HTR-8/SVneo (cell line): Measurements from ENCODE around the gene SESN2.

ENCODE experiments used
- DNase-seq: peaks from one replicate; pipeline ENCODE4 v3.0.0; 2011; ENCODE audit warnings: low spot score, mixed read lengths; ENCODE audit not compliant: insufficient read length
- FAIRE-seq: peaks from 2 replicates; lab custom pipeline; 2011; peaks lifted over from hg19 to GRCh38; lab: Jason Lieb, UNC

SESN2 gene

GRCh38 chr1:28259252-28259933 is at the start of gene SESN2:
Gene SESN2, plus strand, starts transcription at chr1:28259518. Its CDS starts 330 bp downstream, at chr1:28259848.
- DNase-seq = peak; percentile 97
- FAIRE-seq = no peak

GRCh38 chr1:28209700-28210099 is 49.6 kb upstream of the SESN2 start:
- DNase-seq = no peak
- FAIRE-seq = no peak

- FAIRE-seq = no peak
- no peak for DNase-seq
Observed at GRCh38 chr1:28213315-28213714, 46.0 kb upstream of the SESN2 start.

- FAIRE-seq = no peak
- DNase-seq = no peak
Observed at GRCh38 chr1:28229089-28229488, 30.2 kb upstream of the SESN2 start.

GRCh38 chr1:28229996-28230395 is 29.3 kb upstream of the SESN2 start:
- no peak for DNase-seq
- FAIRE-seq = no peak

GRCh38 chr1:28232558-28233263 is 26.6 kb upstream of the SESN2 start, which contains the start of gene DNAJC8:
Gene DNAJC8, minus strand, starts transcription at chr1:28233029. Its CDS starts 31 bp downstream, at chr1:28232998.
- DNase-seq (peak; percentile 93), FAIRE-seq (no peak)

- DNase-seq (no peak), FAIRE-seq (no peak)
Observed at GRCh38 chr1:28233264-28233606, 26.1 kb upstream of the SESN2 start.

GRCh38 chr1:28235755-28236655 is 23.3 kb upstream of the SESN2 start, which contains the start of gene ATP5IF1:
Gene ATP5IF1, plus strand, starts transcription at chr1:28236124. Its CDS starts 60 bp downstream, at chr1:28236184.
- FAIRE-seq = peak; percentile 74

GRCh38 chr1:28236656-28237322 is 22.5 kb upstream of the SESN2 start:
- FAIRE-seq (no peak), DNase-seq (no peak)

More at GRCh38 chr1:28235755-28236655, 23.3 kb upstream of the SESN2 start, which contains the start of gene ATP5IF1:
- DNase-seq = peak; percentile 98

- FAIRE-seq (no peak), DNase-seq (no peak)
Observed at GRCh38 chr1:28239004-28239403, 20.3 kb upstream of the SESN2 start.

- FAIRE-seq = no peak
- DNase-seq = no peak
Observed at GRCh38 chr1:28240024-28240423, 19.3 kb upstream of the SESN2 start.

GRCh38 chr1:28241638-28242241 is 17.6 kb upstream of the SESN2 start:
- DNase-seq (no peak), FAIRE-seq (no peak)

GRCh38 chr1:28243685-28244311 is 15.5 kb upstream of the SESN2 start:
- no peak for FAIRE-seq

GRCh38 chr1:28244549-28245251 is 14.6 kb upstream of the SESN2 start:
- no peak for FAIRE-seq
- DNase-seq = no peak

More at GRCh38 chr1:28243685-28244311, 15.5 kb upstream of the SESN2 start:
- DNase-seq = no peak

GRCh38 chr1:28246427-28246832 is 12.9 kb upstream of the SESN2 start:
- FAIRE-seq = no peak
- DNase-seq = no peak

- FAIRE-seq (no peak), DNase-seq (no peak)
Observed at GRCh38 chr1:28247612-28248272, 11.6 kb upstream of the SESN2 start.

GRCh38 chr1:28248273-28249012 is 10.9 kb upstream of the SESN2 start:
- no peak for FAIRE-seq
- no peak for DNase-seq
